K562 (cell line): ENCODE data around the gene RPLP2. TPM values are rescaled to one million over a fixed set of nuclear protein-coding genes. Genes with fewer than 3 reads are reported as not detected.
A peak's percentile ranks its signal among the peaks of the same experiment; 100 is the strongest.

ENCODE experiments used
- CEBPG ChIP-seq, 3 experiments: fragments of 200-800 bp in 1 of 3; sonication (Bioruptor generic) in 1 of 3; sonication (generic) in 1 of 3; formaldehyde crosslinking in 1 of 3; IDR thresholded peaks in 2 of 3; conservative IDR thresholded peaks in 1 of 3; 2 replicates each; pipeline versions ENCODE4 v1.6.1 to v1.8.0; 2016 to 2022; ENCODE audit warnings: missing compliant biosample characterization in 2 of 3, missing genetic modification characterization in 2 of 3, mild to moderate bottlenecking in 1 of 3, missing genetic modification reagents in 1 of 3
- MEF2D ChIP-seq: conservative IDR thresholded peaks from 2 replicates; pipeline ENCODE4 v1.6.1; 2016; ENCODE audit warnings: low read depth, missing genetic modification characterization, missing compliant biosample characterization
- MGA ChIP-seq: fragments of 450-650 bp; IDR thresholded peaks from 2 replicates; pipeline ENCODE4 v1.6.1; 2016; ENCODE audit warnings: mild to moderate bottlenecking, moderate library complexity
- NELFE ChIP-seq: IDR thresholded peaks from 2 replicates; pipeline ENCODE4 v1.6.1; 2011; ENCODE audit warnings: mild to moderate bottlenecking; ENCODE audit not compliant: insufficient read depth, insufficient read length
- PBX2 ChIP-seq, 2 experiments: IDR thresholded peaks in 1 of 2; conservative IDR thresholded peaks in 1 of 2; 2 replicates each; pipeline ENCODE4 v1.6.1; 2016; ENCODE audit warnings: low read depth in 2 of 2, mild to moderate bottlenecking in 1 of 2, missing compliant biosample characterization in 1 of 2, missing genetic modification characterization in 1 of 2, moderate library complexity in 1 of 2
- PURB ChIP-seq: sonication (generic); formaldehyde crosslinking; IDR thresholded peaks from 2 replicates; pipeline ENCODE4 v1.9.0; 2021; ENCODE audit warnings: low read depth, mild to moderate bottlenecking, missing genetic modification reagents
- TAF1 ChIP-seq: IDR thresholded peaks from 2 replicates; pipeline ENCODE4 v1.6.1; 2011; ENCODE audit warnings: mild to moderate bottlenecking, low read length, moderate library complexity; ENCODE audit not compliant: insufficient read depth, control insufficient read depth, severe bottlenecking; ENCODE audit errors: extremely low read depth
- ZFP1 ChIP-seq: fragments of 450-650 bp; formaldehyde crosslinking; IDR thresholded peaks from 2 replicates; pipeline ENCODE4 v1.4.0; 2020; ENCODE audit warnings: mild to moderate bottlenecking, mixed read lengths
- ZNF197 ChIP-seq: fragments of 200-800 bp; sonication (Bioruptor generic); IDR thresholded peaks from 2 replicates; pipeline ENCODE4 v1.6.1; 2016; ENCODE audit warnings: low read depth, missing genetic modification characterization, missing compliant biosample characterization
- polyA plus RNA-seq, 8 experiments: library from polyadenylated mRNA; depleted of rRNA in 4 of 8; stranded (reverse) in 5 of 8; unstranded in 3 of 8; fragments of >200 nt; fragmentation: Nextera tagmentation in 2 of 8; fragmentation: Illumina TruSeq in 1 of 8; extraction: Ambion mirVana in 2 of 8; extraction: Trizol in 1 of 8; gene quantifications; 2 replicates each; pipeline versions ENCODE4 v1.2.1 to v1.2.3, GENCODE V29; 2011 to 2014; ENCODE audit warnings: inconsistent platforms in 1 of 8, missing spikeins in 1 of 8
- total RNA-seq, 7 experiments: library from RNA; depleted of rRNA in 6 of 7; stranded (reverse); fragments of >200 nt in 6 of 7; fragmentation: Illumina TruSeq in 2 of 7; extraction: Trizol in 2 of 7; gene quantifications; 2 replicates each; pipeline versions ENCODE4 v1.2.1 to v1.2.3, GENCODE V29; 2011 to 2021; ENCODE audit warnings: low replicate concordance in 1 of 7
- TF ChIP-seq, protein P1 (sequence below): sonication (generic); formaldehyde crosslinking; IDR thresholded peaks from 2 replicates; pipeline ENCODE4 v1.9.0; 2022; ENCODE audit warnings: mild to moderate bottlenecking, missing genetic modification reagents

The RPLP2 gene
- total and polyA plus RNA-seq, 9 of the 15 experiments (the other 6 are each of a cell fraction or from before 2014, with no cell fraction given) = 528 to 3,807 (median 1,633) TPM

- TF ChIP-seq MGA (no peak), NELFE (no peak), CEBPG (CRISPR knock-in tag; IDR thresholded peaks at IDR 0.05) (no peak), CEBPG (tag; conservative IDR thresholded peaks at IDR 0.05 in 1 of 2, IDR thresholded peaks at IDR 0.05 in 1 of 2) (no peak), ZFP1 (CRISPR knock-in tag) (no peak), TAF1 (no peak), PURB (CRISPR knock-in tag) (no peak), MEF2D (tag) (no peak), ZNF197 (CRISPR knock-in tag) (no peak), PBX2 (CRISPR knock-in tag; IDR thresholded peaks at IDR 0.05; ENCODE audit: low read depth) (no peak), PBX2 (tag; conservative IDR thresholded peaks at IDR 0.05; ENCODE audit: low read depth) (no peak)
- TF ChIP-seq, protein P1, sequence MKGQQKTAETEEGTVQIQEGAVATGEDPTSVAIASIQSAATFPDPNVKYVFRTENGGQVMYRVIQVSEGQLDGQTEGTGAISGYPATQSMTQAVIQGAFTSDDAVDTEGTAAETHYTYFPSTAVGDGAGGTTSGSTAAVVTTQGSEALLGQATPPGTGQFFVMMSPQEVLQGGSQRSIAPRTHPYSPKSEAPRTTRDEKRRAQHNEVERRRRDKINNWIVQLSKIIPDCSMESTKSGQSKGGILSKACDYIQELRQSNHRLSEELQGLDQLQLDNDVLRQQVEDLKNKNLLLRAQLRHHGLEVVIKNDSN = peak; percentile 63
Observed at GRCh38 chr11:797296-798092, 12.3 kb upstream of the RPLP2 start (continued).
